Loucy (cell line): ENCODE results near the gene PLXNA4.

Experiments used
- H2AFZ ChIP-seq: fragments of 200-600 bp; sonication (generic); 2 replicates; pipeline ENCODE4 v1.6.0; 2016; ENCODE audit warnings: antibody characterized with exemption, mild to moderate bottlenecking, low read length, moderate library complexity
- H3F3A ChIP-seq: fragments of 200-600 bp; 2 replicates; pipeline ENCODE4 v1.6.0; 2016; ENCODE audit warnings: antibody characterized with exemption, low read depth, mild to moderate bottlenecking
- H3K27me3 ChIP-seq: fragments of 200-600 bp; sonication (generic); 2 replicates; pipeline ENCODE4 v1.6.1; 2014; ENCODE audit warnings: low read length, mild to moderate bottlenecking; ENCODE audit not compliant: insufficient read depth, poor library complexity, severe bottlenecking
- H3K36me3 ChIP-seq: fragments of 200-600 bp; sonication (generic); 2 replicates; pipeline ENCODE4 v1.6.1; 2016; ENCODE audit warnings: low read length; ENCODE audit not compliant: insufficient read depth
- H3K4me1 ChIP-seq: fragments of 200-600 bp; sonication (generic); 2 replicates; pipeline ENCODE4 v1.5.1; 2014; ENCODE audit warnings: low read length, mild to moderate bottlenecking; ENCODE audit not compliant: insufficient read depth, poor library complexity, severe bottlenecking
- H3K4me2 ChIP-seq: fragments of 200-600 bp; sonication (generic); 2 replicates; pipeline ENCODE4 v1.6.0; 2014; ENCODE audit warnings: antibody characterized with exemption, low read length, low read depth, mild to moderate bottlenecking; ENCODE audit not compliant: poor library complexity, severe bottlenecking
- H3K4me3 ChIP-seq: fragments of 200-600 bp; sonication (generic); 2 replicates; pipeline ENCODE4 v1.5.1; 2014; ENCODE audit warnings: low read length, mild to moderate bottlenecking, mixed read lengths; ENCODE audit not compliant: poor library complexity, severe bottlenecking
- H3K79me2 ChIP-seq: fragments of 200-600 bp; sonication (generic); 2 replicates; pipeline ENCODE4 v1.6.1; 2014; ENCODE audit warnings: low read length; ENCODE audit not compliant: insufficient read depth
- H3K9ac ChIP-seq: fragments of 200-600 bp; sonication (generic); 2 replicates; pipeline ENCODE4 v1.6.0; 2014; ENCODE audit warnings: mild to moderate bottlenecking, low read depth, low read length, moderate library complexity; ENCODE audit not compliant: poor library complexity, severe bottlenecking
- H3K9me2 ChIP-seq: fragments of 200-600 bp; sonication (generic); replicated peaks from 2 replicates; pipeline ENCODE4 v1.6.1; 2016; ENCODE audit warnings: low read depth, low read length, mixed read lengths
- H3K9me3 ChIP-seq: fragments of 200-600 bp; sonication (generic); 2 replicates; pipeline ENCODE4 v1.6.1; 2014; ENCODE audit warnings: mild to moderate bottlenecking, antibody characterized with exemption, low read length, low read depth; ENCODE audit not compliant: insufficient read depth
- H4K20me1 ChIP-seq: fragments of 200-600 bp; sonication (generic); 2 replicates; pipeline ENCODE4 v1.6.0; 2014; ENCODE audit warnings: antibody characterized with exemption, low read length, mild to moderate bottlenecking; ENCODE audit not compliant: insufficient read depth, poor library complexity, severe bottlenecking
- CTCF ChIP-seq: fragments of 200-600 bp; sonication (generic); conservative IDR thresholded peaks from 2 replicates; pipeline ENCODE4 v1.5.1; 2014; ENCODE audit warnings: mild to moderate bottlenecking, antibody characterized with exemption, low read length
- EZH2phosphoT487 ChIP-seq: fragments of 200-600 bp; IDR thresholded peaks from 2 replicates; pipeline ENCODE4 v1.6.1; 2018; ENCODE audit warnings: antibody characterized with exemption, mild to moderate bottlenecking, moderate library complexity, borderline replicate concordance

The PLXNA4 gene

GRCh38 chr7:132245539-132245938 lies 330.7 kb downstream of the PLXNA4 start:
- Histone ChIP-seq H3K4me2 (no peak overlapping the region), H3K27me3 (no peaks in the 10 kb centered on the region), H3K9me3 (no peaks in the 10 kb centered on the region), H3K79me2 (no peaks in the 10 kb centered on the region), H3K4me1 (no peaks in the 10 kb centered on the region), H4K20me1 (no peaks in the 10 kb centered on the region), H3K9ac (no peak overlapping the region), H3K9me2 (no peaks in the 10 kb centered on the region), H2AFZ (no peak overlapping the region), H3F3A (no peaks in the 10 kb centered on the region), H3K4me3 (no peak overlapping the region), H3K36me3 (no peaks in the 10 kb centered on the region)
- TF ChIP-seq EZH2phosphoT487 (no peak), CTCF (no peak)

GRCh38 chr7:132244903-132245480 lies 331.3 kb downstream of the PLXNA4 start:
- no peak overlapping the region for H3K9ac ChIP-seq
- H3K79me2 ChIP-seq: no peaks in the 10 kb centered on the region
- H3K4me1 ChIP-seq: no peaks in the 10 kb centered on the region
- no peaks in the 10 kb centered on the region for H3F3A ChIP-seq
- no peaks in the 10 kb centered on the region for H3K9me3 ChIP-seq
- H3K4me3 ChIP-seq: no peak overlapping the region
- no peaks in the 10 kb centered on the region for H4K20me1 ChIP-seq
- no peak overlapping the region for H2AFZ ChIP-seq
- no peaks in the 10 kb centered on the region for H3K9me2 ChIP-seq
- no peaks in the 10 kb centered on the region for H3K36me3 ChIP-seq
- no peak for TF ChIP-seq CTCF
- TF ChIP-seq EZH2phosphoT487: no peak
- H3K4me2 ChIP-seq: no peak overlapping the region
- H3K27me3 ChIP-seq: no peaks in the 10 kb centered on the region

GRCh38 chr7:132243463-132243862 lies 332.8 kb downstream of the PLXNA4 start:
- H3K9ac ChIP-seq: no peak overlapping the region
- no peaks in the 10 kb centered on the region for H3F3A ChIP-seq
- no peaks in the 10 kb centered on the region for H3K4me1 ChIP-seq
- H3K9me3 ChIP-seq: no peaks in the 10 kb centered on the region
- no peaks in the 10 kb centered on the region for H3K9me2 ChIP-seq
- no peaks in the 10 kb centered on the region for H3K36me3 ChIP-seq
- H3K27me3 ChIP-seq: no peaks in the 10 kb centered on the region
- no peaks in the 10 kb centered on the region for H3K79me2 ChIP-seq
- TF ChIP-seq EZH2phosphoT487: no peak
- no peak for TF ChIP-seq CTCF
- no peak overlapping the region for H2AFZ ChIP-seq
- H3K4me3 ChIP-seq: no peak overlapping the region
- no peak overlapping the region for H3K4me2 ChIP-seq
- H4K20me1 ChIP-seq: no peaks in the 10 kb centered on the region
